Upper lobe of right lung (tissue), 1 donor: ENCODE measurements around the gene GATA5. TPM values are rescaled to one million over a fixed set of nuclear protein-coding genes. Genes with fewer than 3 reads are reported as not detected.

ENCODE experiments used
- ATAC-seq: fragments of 200-7000 bp; cut with Tn5 transposase; one replicate; pipeline ENCODE4 v1.9.1; 2020; ENCODE audit warnings: mild to moderate bottlenecking, moderate library complexity
- DNase-seq: peaks from one replicate; pipeline ENCODE4 v3.0.0-alpha.2; 2020
- H3K27ac ChIP-seq: fragments of 200-600 bp; one replicate; pipeline ENCODE4 v1.8.0; 2022
- H3K27me3 ChIP-seq: fragments of 200-600 bp; one replicate; pipeline ENCODE4 v1.8.0; 2022; ENCODE audit warnings: mild to moderate bottlenecking
- H3K36me3 ChIP-seq: fragments of 200-600 bp; one replicate; pipeline ENCODE4 v1.8.0; 2022
- H3K4me1 ChIP-seq: fragments of 200-600 bp; one replicate; pipeline ENCODE4 v1.8.0; 2022
- H3K4me3 ChIP-seq: fragments of 200-600 bp; one replicate; pipeline ENCODE4 v1.8.0; 2022; ENCODE audit warnings: mild to moderate bottlenecking
- H3K9me3 ChIP-seq: fragments of 200-600 bp; one replicate; pipeline ENCODE4 v1.8.0; 2022
- CTCF ChIP-seq: fragments of 200-600 bp; IDR thresholded peaks from one replicate; pipeline ENCODE4 v1.8.0; 2022; ENCODE audit warnings: antibody characterized with exemption
- intact Hi-C: fragments of 100-400 bp; cut with DNase I; formaldehyde crosslinking; loops from one replicate; pipeline ENCODE4 v1.11.0; 2022
- total RNA-seq: library from RNA; stranded (reverse); fragmentation: NEBNext Ultra II Directional; extraction: Animal tissue kit (Norgen Biotek cat#: 25700); gene quantifications from one replicate; pipeline ENCODE4 v1.2.1, GENCODE V29; 2021
- donor health status: DM: no; HTN: yes; CAD: no; lungs with severe emphysema.

GATA5 gene
- total RNA-seq, 1 donor from 2014 or later = 2.5 TPM

- ATAC-seq (no peak), DNase-seq (no peak)
- Histone ChIP-seq H3K36me3 (no peaks in the 10 kb centered on the region), H3K27me3 (peaks cover 86% of the 10 kb centered on the region), H3K4me3 (no peak overlapping the region), H3K27ac (no peak overlapping the region), H3K9me3 (no peaks in the 10 kb centered on the region), H3K4me1 (peaks cover 18% of the 10 kb centered on the region)
- intact Hi-C loops = no loop called here
- TF ChIP-seq CTCF = no peak
Measured at GRCh38 chr20:62482146-62482809, 6.5 kb upstream of the GATA5 start.

- H3K27me3 ChIP-seq = peaks cover 82% of the 10 kb centered on the region
- no peaks in the 10 kb centered on the region for H3K9me3 ChIP-seq
- ATAC-seq (no peak), DNase-seq (no peak)
- no peak for TF ChIP-seq CTCF
- H3K27ac ChIP-seq = no peak overlapping the region
- no peak overlapping the region for H3K4me3 ChIP-seq
- no peaks in the 10 kb centered on the region for H3K36me3 ChIP-seq
- intact Hi-C loops = no loop called here
- H3K4me1 ChIP-seq = peaks cover 19% of the 10 kb centered on the region
Measured at GRCh38 chr20:62481425-62482145, 5.8 kb upstream of the GATA5 start.

- Histone ChIP-seq H3K27ac (no peak overlapping the region), H3K27me3 (peaks cover 86% of the 10 kb centered on the region), H3K4me3 (no peak overlapping the region), H3K36me3 (no peaks in the 10 kb centered on the region), H3K9me3 (no peaks in the 10 kb centered on the region), H3K4me1 (peaks cover 22% of the 10 kb centered on the region)
- no peak for TF ChIP-seq CTCF
- DNase-seq (no peak), ATAC-seq (no peak)
- intact Hi-C loops = no loop called here
Measured at GRCh38 chr20:62480318-62480717, 4.5 kb upstream of the GATA5 start.

GRCh38 chr20:62479656-62480055 is 3.9 kb upstream of the GATA5 start:
- Histone ChIP-seq H3K27ac (no peak overlapping the region), H3K36me3 (no peaks in the 10 kb centered on the region), H3K4me3 (no peak overlapping the region), H3K4me1 (peaks cover 22% of the 10 kb centered on the region), H3K27me3 (peaks cover 86% of the 10 kb centered on the region), H3K9me3 (no peaks in the 10 kb centered on the region)
- no peak for TF ChIP-seq CTCF
- ATAC-seq (no peak), DNase-seq (no peak)
- intact Hi-C loops = no loop called here

- H3K27ac ChIP-seq = no peak overlapping the region
- H3K9me3 ChIP-seq = no peaks in the 10 kb centered on the region
- ATAC-seq = no peak
- H3K4me3 ChIP-seq = no peak overlapping the region
- H3K36me3 ChIP-seq = no peaks in the 10 kb centered on the region
- H3K27me3 ChIP-seq = peaks cover 87% of the 10 kb centered on the region
- no peak for TF ChIP-seq CTCF
- no peak for DNase-seq
- intact Hi-C loops = no loop called here
- peaks cover 22% of the 10 kb centered on the region for H3K4me1 ChIP-seq
Measured at GRCh38 chr20:62479156-62479555, 3.4 kb upstream of the GATA5 start.
